OCI-LY7 (cell line): ENCODE measurements around the gene MNAT1.

Experiments used
- CTCF ChIP-seq: fragments of 200-600 bp; sonication (generic); conservative IDR thresholded peaks from 2 replicates; pipeline ENCODE4 v1.5.1; 2014; ENCODE audit warnings: mild to moderate bottlenecking, antibody characterized with exemption, low read length, moderate library complexity, mixed read lengths
- EZH2phosphoT487 ChIP-seq: fragments of 200-600 bp; sonication (generic); IDR thresholded peaks from 2 replicates; pipeline ENCODE4 v1.6.1; 2018; ENCODE audit warnings: low read depth, borderline replicate concordance, mild to moderate bottlenecking, mixed run types, antibody characterized with exemption, low read length, moderate library complexity, mixed read lengths

GRCh38 chr14:60926002-60926401 is 191.4 kb downstream of the MNAT1 start:
- TF ChIP-seq CTCF (no peak), EZH2phosphoT487 (no peak)
